ENCODE data around the gene ZXDC. TPM values are rescaled to one million over a fixed set of nuclear protein-coding genes. Genes with fewer than 3 reads are reported as not detected.

Gene ZXDC
- polyA plus RNA-seq, 1 experiment: 9.5 TPM

GRCh38 chr3:126424039-126424717, 51.5 kb downstream of the ZXDC start:
- no peak for DNase-seq (ENCODE audit: low read depth, low spot score)
- TF ChIP-seq CTCF (IDR thresholded peaks at IDR 0.05; ENCODE audit: low read depth, low read length): no peak
- Histone ChIP-seq H3K4me3 (ENCODE audit: low read depth, low read length) (no peak overlapping the region), H3K27me3 (ENCODE audit: control insufficient read depth, insufficient read depth, low read length) (peaks cover under 1% of the 10 kb centered on the region), H3K27ac (ENCODE audit: low read depth, low read length) (no peak overlapping the region), H3K9me3 (ENCODE audit: control insufficient read depth, insufficient read depth, low read length) (peaks cover 4% of the 10 kb centered on the region)
- POLR2A ChIA-PET: no interaction called here
- CTCF ChIA-PET: no interaction called here

- ChIA-PET POLR2A (no interaction called here), CTCF (interaction anchor here (0.5 kb wide), 1 partner anchor 350 kb away, joined by 3 read pairs; no protein-coding TSS in a partner anchor)
- no peak for TF ChIP-seq CTCF (IDR thresholded peaks at IDR 0.05; ENCODE audit: low read depth, low read length)
- Histone ChIP-seq H3K9me3 (ENCODE audit: control insufficient read depth, insufficient read depth, low read length) (peaks cover 4% of the 10 kb centered on the region), H3K27ac (ENCODE audit: low read depth, low read length) (no peak overlapping the region), H3K27me3 (ENCODE audit: control insufficient read depth, insufficient read depth, low read length) (peaks cover 3% of the 10 kb centered on the region), H3K4me3 (ENCODE audit: low read depth, low read length) (no peak overlapping the region)
- no peak for DNase-seq (ENCODE audit: low read depth, low spot score)
These were observed 52.3 kb downstream of the ZXDC start for GRCh38 chr3:126423191-126424038.

- H3K4me3 ChIP-seq (ENCODE audit: low read depth, low read length): no peak overlapping the region
- ChIA-PET POLR2A (no interaction called here), CTCF (no interaction called here)
- H3K27me3 ChIP-seq (ENCODE audit: control insufficient read depth, insufficient read depth, low read length): peaks cover 8% of the 10 kb centered on the region
- H3K27ac ChIP-seq (ENCODE audit: low read depth, low read length): no peak overlapping the region
- TF ChIP-seq CTCF (IDR thresholded peaks at IDR 0.05; ENCODE audit: low read depth, low read length): no peak
- H3K9me3 ChIP-seq (ENCODE audit: control insufficient read depth, insufficient read depth, low read length): peaks cover 4% of the 10 kb centered on the region
- no peak for DNase-seq (ENCODE audit: low read depth, low spot score)
These were observed 53.1 kb downstream of the ZXDC start for GRCh38 chr3:126422571-126423091.

- Histone ChIP-seq H3K9me3 (ENCODE audit: control insufficient read depth, insufficient read depth, low read length) (peaks cover 4% of the 10 kb centered on the region), H3K4me3 (ENCODE audit: low read depth, low read length) (no peak overlapping the region), H3K27ac (ENCODE audit: low read depth, low read length) (no peak overlapping the region), H3K27me3 (ENCODE audit: control insufficient read depth, insufficient read depth, low read length) (peaks cover 14% of the 10 kb centered on the region)
- ChIA-PET POLR2A (no interaction called here), CTCF (no interaction called here)
- no peak for DNase-seq (ENCODE audit: low read depth, low spot score)
- TF ChIP-seq CTCF (IDR thresholded peaks at IDR 0.05; ENCODE audit: low read depth, low read length): no peak
These were observed 53.6 kb downstream of the ZXDC start for GRCh38 chr3:126422121-126422520.

Data from AG04450 (cell line).